Left renal pelvis (tissue), 4 donors: ENCODE results near the gene SPRN. TPM values are rescaled to one million over a fixed set of nuclear protein-coding genes. Genes with fewer than 3 reads are reported as not detected.
"Not testable (repeated sequence)": the region's sequence is repeated elsewhere in the genome, so short reads cannot be mapped to it uniquely, and the experiment has no call there.

Source experiments
- DNase-seq, 4 donors: peaks; one replicate each; pipeline ENCODE4 v3.0.0-alpha.2; 2013; ENCODE audit warnings: low read depth in 4 of 4, low spot score in 3 of 4
- polyA plus RNA-seq, 4 donors: library from polyadenylated mRNA; unstranded; fragments of 120-200 nt; gene quantifications; one replicate each; pipeline ENCODE4 v1.2.1, GENCODE V29; 2013; ENCODE audit not compliant: insufficient read length in 4 of 4

Gene SPRN
- 1 to 10 TPM; 3.3 to 7.3 (median 3.8) TPM for polyA plus RNA-seq

GRCh38 chr10:133424601-133425000 lies at the start of gene SPRN:
TSS of gene SPRN (minus strand) at chr10:133424625. CDS start at chr10:133423681, 944 bp downstream.
- not testable (repeated sequence) for DNase-seq

GRCh38 chr10:133474027-133474426 lies 49.6 kb upstream of the SPRN start:
- DNase-seq, result no peak

- DNase-seq, result no peak
Measured at GRCh38 chr10:133473270-133473669, 48.8 kb upstream of the SPRN start.

- DNase-seq, result no peak
Measured at GRCh38 chr10:133471300-133472109, 47.1 kb upstream of the SPRN start.

- not testable (repeated sequence) for DNase-seq
Measured at GRCh38 chr10:133469205-133469604, 44.8 kb upstream of the SPRN start.

GRCh38 chr10:133467286-133467911 lies 43.0 kb upstream of the SPRN start:
- no peak for DNase-seq

- no peak for DNase-seq
Measured at GRCh38 chr10:133466683-133467275, 42.4 kb upstream of the SPRN start.

- DNase-seq, result no peak
Measured at GRCh38 chr10:133465950-133466474, 41.6 kb upstream of the SPRN start.

- DNase-seq, result no peak
Measured at GRCh38 chr10:133465191-133465949, 40.9 kb upstream of the SPRN start.

GRCh38 chr10:133464582-133465031 lies 40.2 kb upstream of the SPRN start:
- no peak for DNase-seq

- DNase-seq, result no peak
Measured at GRCh38 chr10:133462512-133463305, 38.3 kb upstream of the SPRN start.

- DNase-seq, result no peak
Measured at GRCh38 chr10:133461841-133462240, 37.4 kb upstream of the SPRN start.

- no peak for DNase-seq
Measured at GRCh38 chr10:133461027-133461426, 36.6 kb upstream of the SPRN start.

- DNase-seq, result no peak
Measured at GRCh38 chr10:133460208-133460769, 35.9 kb upstream of the SPRN start.

- no peak for DNase-seq
Measured at GRCh38 chr10:133459454-133460207, 35.2 kb upstream of the SPRN start.

GRCh38 chr10:133458710-133459453 lies 34.5 kb upstream of the SPRN start:
- no peak for DNase-seq

GRCh38 chr10:133458021-133458709 lies 33.7 kb upstream of the SPRN start:
- no peak for DNase-seq
